Body of pancreas (tissue), 4 donors: ENCODE measurements around the gene CPNE7.

Experiments
- POLR2A ChIP-seq, 3 donors: fragments of 450-650 bp; IDR thresholded peaks; one replicate each; pipeline ENCODE4 v1.6.1; 2016; ENCODE audit warnings: antibody characterized with exemption in 3 of 3, mild to moderate bottlenecking in 2 of 3
- TF ChIP-seq, protein P1 (sequence below), 7 experiments: fragments of 450-650 bp in 4 of 7; fragments of 200-600 bp in 3 of 7; sonication (generic) in 3 of 7; IDR thresholded peaks; one replicate each; pipeline ENCODE4 v1.5.1; 2016 to 2019; ENCODE audit warnings: antibody characterized with exemption in 7 of 7

GRCh38 chr16:89583895-89584644 lies 8.5 kb downstream of the CPNE7 start:
- no peak for TF ChIP-seq POLR2A (IDR thresholded peaks at IDR 0.05)
- TF ChIP-seq, protein P1, sequence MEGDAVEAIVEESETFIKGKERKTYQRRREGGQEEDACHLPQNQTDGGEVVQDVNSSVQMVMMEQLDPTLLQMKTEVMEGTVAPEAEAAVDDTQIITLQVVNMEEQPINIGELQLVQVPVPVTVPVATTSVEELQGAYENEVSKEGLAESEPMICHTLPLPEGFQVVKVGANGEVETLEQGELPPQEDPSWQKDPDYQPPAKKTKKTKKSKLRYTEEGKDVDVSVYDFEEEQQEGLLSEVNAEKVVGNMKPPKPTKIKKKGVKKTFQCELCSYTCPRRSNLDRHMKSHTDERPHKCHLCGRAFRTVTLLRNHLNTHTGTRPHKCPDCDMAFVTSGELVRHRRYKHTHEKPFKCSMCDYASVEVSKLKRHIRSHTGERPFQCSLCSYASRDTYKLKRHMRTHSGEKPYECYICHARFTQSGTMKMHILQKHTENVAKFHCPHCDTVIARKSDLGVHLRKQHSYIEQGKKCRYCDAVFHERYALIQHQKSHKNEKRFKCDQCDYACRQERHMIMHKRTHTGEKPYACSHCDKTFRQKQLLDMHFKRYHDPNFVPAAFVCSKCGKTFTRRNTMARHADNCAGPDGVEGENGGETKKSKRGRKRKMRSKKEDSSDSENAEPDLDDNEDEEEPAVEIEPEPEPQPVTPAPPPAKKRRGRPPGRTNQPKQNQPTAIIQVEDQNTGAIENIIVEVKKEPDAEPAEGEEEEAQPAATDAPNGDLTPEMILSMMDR (IDR thresholded peaks at IDR 0.05): no peak
